GM19372 (cell line): ENCODE results near the gene GPR39.

Experiments
- ATAC-seq: cut with Tn5 transposase; IDR thresholded peaks from one replicate; pipeline ENCODE4 v1.9.1; 2021; ENCODE audit warnings: mild to moderate bottlenecking, low read depth, moderate library complexity; ENCODE audit not compliant: unreplicated experiment

GPR39 gene

DNA sequence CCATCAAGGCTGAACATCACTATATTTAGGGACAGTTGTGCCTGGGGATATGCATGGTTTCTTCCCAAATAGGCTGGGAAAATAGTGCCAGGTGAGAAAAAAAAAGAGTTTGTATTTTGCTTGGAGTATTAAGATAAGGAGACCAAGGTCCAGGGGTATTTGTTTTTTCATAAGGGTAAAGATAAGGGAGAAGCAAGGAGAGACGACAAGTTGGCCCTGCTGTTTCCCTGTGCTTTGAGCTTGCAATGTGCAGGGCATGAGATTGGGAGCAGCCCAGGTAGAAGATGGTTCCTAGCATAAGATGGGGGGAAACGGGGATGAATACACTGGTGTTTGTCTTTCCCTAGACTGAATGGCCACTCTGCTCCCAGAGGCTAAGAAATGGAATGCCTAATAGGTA lies 8.8 kb upstream of the GPR39 start:
- ATAC-seq, result no peak

DNA sequence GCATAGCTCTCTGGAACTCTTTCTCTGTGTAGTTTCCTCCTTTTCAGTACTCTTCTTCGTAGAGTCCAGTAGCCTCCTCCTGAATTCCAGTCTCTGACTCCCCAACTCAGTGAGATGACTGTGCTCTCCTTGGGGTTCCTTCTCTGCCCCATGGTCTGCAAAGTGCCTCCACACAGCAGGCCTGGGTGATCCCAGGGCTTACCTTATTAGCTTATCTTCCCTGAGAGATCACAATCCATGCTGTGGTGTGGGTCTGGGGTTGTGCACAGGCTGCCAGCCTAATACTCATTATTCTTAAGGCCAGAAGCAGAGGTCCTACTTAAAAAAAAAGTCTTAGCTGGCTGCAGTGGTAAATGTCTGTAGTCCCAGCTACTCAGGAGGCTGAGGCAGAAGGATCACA lies 4.6 kb upstream of the GPR39 start:
- ATAC-seq, result no peak

DNA sequence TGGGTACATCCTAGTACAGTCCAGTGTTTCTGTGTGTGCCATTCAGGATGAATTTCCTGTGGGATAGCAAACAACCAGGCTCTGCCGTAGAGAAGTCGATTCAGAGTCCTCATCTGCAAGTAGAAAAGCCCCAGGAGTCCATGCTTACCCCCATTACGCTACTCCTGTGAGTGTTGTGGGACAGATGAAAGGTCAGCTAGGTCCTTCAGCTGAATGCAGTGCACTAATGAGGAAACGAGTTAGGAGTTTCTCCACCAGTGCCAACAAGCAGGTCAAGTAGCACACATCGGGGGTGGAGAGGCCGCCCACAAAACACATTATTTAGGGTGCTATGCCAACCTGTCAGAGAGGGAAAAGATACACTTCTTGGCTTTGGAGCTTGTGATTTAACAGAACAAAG lies 2.5 kb upstream of the GPR39 start:
- no peak for ATAC-seq

DNA sequence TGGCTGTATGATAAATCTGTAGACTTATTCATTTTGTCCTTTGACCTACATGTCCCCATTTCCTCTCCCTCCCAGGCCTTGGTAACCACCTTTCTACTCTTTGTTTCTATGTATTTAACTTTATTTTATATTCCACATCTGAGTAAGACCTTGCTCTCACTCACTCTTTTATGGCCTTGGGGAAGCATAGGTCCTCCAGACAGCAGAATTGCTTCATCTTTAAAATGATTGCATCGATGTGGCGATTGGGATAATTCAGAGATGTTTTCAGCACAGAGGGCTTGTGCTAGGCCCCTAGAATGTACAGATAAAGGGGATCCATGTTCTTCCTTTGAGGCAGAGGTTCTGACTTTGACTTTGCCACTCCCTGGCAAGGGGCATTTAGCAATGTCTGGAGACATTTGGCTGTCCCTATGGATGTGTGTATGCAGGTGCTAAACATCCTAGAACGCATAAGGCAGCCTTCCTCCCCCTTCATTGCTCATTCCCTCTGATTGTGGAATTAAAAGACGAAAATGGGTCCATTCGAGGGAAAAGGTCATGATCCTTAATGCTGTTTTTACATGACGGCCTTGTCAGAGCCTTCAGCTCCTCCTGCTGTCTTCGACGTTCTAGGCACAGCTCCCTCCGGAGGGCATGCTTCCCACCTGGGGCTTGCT lies 1.2 kb upstream of the GPR39 start:
- no peak for ATAC-seq

DNA sequence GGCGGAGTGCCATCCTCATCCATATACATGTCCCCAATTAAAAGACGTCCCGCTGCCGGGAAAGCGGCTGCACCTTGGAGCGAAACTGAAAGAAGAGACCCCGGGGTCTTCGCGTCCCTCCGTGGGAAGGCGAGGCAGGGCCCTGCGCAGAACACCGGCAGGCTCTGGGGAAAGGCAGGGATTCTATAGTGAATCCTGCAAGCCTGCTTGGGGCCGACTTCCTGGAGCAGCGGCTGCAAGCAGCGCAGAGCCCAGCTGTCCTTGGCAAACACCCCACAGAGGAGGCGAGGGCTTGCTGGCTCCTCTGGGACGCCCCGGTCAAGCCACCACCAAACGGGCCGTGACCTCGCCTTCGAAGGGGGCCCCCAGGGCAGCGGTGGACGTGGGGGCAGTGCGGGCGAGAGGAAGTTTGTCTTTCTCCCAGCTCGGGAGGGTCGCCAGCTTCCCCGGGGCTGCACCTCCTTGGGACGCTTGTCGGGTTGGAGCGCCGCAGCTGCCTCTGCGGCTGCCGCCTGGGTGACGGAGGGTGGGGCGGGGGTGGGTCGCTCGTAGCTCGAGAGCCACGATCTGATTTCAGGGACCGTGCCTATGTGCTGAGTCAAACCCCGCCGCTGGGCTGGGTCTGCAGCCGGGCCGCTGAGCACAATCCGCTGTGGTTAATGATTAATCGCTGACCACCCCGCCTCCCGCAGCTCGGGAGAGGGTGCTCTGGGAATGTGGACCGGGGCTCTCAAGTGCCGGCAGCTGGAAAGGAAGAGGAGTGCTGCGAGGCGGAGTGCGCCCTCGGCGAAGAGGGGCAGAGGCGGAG lies 486 bp upstream of the GPR39 start:
- no peak for ATAC-seq

DNA sequence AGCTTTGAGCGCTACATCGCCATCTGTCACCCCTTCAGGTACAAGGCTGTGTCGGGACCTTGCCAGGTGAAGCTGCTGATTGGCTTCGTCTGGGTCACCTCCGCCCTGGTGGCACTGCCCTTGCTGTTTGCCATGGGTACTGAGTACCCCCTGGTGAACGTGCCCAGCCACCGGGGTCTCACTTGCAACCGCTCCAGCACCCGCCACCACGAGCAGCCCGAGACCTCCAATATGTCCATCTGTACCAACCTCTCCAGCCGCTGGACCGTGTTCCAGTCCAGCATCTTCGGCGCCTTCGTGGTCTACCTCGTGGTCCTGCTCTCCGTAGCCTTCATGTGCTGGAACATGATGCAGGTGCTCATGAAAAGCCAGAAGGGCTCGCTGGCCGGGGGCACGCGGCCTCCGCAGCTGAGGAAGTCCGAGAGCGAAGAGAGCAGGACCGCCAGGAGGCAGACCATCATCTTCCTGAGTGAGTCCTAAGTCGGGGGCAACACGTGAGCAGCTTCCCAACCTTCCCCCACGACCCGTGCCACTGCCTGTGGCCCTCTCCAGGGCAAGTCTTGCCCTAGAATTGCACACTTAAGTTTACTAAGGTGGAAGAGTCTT lies 928 bp downstream of the GPR39 start:
- no peak for ATAC-seq

DNA sequence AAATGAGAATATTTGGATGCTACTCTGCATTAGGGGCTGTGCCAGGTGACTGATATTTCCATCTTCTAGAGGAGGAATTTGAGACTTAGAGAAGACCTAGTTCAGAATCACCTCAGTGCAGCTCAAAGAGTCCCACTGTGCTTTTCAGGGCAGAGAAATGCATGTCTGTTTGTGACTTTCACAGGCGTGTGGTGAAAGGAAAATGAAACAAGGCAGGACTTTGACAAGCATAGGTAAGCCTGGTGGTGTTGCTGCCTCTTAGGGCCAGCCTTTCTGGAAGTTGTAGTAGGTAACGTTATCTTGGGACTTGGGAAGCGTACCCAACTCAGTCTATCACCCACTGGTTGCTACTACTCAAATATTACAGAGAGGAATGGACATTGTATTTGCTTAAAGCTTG lies 2.6 kb downstream of the GPR39 start:
- ATAC-seq, result no peak

DNA sequence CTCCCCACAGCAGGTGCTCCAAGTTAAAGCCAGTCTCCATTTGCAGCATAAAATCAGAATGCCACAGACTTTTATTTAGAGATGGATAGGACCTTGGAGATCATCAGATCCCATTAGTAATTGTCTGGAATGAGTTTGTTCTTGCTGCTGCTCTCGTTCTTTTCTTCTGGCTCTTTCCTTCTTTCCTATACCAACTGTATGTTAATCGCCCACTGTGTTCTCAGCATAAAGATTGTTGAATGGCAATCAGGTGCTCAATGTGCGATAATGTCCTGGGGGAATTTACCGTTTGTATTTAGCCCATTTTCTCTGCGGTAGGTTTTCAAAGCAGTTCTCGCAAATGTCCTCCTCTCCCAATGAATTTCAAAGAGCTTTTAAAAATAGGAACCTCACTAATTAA lies 3.3 kb downstream of the GPR39 start:
- no peak for ATAC-seq

DNA sequence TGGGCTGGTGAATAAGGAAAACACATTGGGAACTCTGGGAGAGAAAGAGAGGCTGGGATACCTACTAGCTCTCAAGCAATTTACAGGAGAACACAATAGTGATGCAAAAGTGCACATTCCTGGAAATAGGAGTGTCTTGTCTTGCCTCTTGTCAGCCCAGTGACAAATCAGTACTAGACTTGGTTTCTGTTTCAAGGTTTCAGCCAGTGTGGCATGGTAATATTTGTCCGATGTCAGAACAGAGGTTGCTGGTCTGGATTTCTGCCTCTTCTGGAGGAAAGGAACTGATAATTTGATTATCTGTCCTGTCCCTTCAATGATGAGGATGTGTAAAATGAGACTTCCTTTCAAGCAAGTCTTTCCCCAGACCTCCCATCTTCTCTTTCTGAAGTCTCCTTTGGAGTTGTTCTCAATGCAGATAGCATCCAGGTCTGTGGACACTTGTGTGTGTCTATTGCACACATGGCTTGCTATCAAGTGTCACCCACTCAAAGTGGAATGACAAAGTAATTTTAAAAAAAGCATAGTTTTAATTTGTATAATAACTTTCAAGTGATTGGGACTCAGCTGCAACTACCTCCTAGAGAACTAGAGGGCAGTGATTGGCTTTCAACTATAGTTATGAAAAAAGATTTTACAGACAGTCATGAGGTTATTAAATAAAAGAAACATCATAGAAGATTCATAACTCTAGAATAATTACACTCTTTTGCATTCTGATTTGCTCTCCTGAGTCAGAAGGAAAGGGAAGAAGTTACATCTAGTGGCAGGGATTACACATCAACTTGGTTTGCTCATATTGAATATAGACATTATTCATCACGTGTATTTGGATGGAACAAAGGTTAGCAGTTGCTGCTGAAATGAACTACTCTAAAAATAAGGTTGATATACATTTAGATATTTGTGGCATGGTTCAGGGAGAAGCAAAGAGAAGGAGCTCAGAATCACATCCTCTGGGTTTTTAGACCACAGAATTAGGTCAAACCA lies 4.5 kb downstream of the GPR39 start:
- ATAC-seq, result no peak

DNA sequence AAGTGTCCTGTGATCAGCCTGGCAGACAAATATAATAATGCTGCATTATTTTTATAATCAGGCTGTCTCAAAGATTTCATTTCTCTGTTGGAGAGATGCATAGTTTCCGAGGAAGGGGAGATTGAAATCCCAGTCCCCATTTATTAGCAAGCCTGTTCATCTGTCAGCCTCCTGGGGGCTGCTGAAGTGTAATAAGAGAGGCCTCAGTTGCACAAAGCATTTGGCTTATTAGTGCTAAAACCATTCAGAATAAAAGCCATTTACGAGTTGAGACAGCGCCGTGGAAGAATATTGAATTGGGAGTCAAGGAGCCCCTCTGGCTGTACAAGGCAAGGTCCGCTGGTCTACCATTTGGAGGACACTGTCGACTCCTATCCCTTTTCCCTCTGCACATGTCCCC lies 6.1 kb downstream of the GPR39 start:
- no peak for ATAC-seq

DNA sequence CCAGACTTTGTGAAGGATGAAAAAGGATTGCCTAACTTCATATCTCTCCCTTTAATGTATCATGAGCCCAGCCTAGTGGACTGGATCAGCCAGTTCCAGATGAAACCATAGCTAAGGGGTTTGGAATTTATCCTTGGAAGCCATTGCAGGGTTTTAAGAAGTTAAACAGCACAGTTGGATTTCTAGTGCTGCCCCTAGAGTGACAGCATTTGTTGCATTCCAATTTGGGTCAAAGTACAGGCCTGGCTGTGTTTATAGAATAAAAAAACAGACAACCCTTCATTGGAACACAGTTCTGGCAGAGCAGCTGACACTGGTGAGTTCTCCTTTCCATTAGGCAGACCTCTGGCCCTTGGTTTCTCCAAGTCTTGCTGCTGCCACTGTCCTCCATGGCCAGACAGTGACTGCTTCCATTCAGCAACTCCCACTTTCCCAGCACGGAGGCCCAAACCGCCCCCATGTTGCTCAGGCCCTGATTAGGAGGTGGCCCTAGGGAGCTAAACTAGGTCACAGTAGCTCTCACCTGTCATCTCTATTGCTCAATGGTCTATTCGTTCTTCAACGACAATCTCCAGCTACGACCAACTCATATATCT lies 8.0 kb downstream of the GPR39 start:
- no peak for ATAC-seq

DNA sequence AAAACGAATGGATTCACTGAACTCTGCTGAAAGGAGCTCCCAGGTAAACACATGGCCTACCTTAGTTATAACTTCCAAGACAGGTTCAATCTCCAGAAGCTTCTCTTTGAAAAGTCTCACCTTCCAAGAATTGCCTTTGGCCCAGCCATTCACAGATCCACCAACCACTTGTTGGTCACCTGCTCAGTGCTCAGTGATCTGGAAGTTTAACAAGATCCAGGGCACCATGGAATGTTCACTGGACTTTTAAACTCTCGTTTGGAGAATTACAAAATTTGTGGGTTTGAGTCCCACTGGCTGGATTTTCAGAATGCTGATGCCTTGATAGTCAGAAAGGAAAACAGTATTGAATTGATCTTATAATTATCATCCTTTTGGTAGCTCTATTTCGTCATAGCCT lies 9.4 kb downstream of the GPR39 start:
- no peak for ATAC-seq

DNA sequence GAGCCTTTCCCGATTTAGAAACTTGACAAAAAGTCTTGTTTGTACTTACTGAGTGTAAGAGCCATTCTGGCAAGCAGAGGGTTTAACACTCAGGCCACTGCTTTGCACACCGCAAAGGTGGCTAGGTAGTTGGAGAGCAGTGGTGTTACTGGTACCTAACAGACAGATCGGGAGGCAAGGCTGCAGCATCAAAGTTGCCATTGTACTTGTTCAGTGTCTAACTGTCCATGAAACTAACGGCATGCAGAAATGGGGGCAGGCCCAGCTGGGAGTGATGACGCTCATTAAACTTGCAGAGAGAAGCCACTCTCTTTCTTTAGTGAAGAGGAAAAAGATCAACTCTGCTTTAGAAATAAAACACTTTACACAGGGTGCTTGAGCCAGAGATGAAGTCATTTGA lies 10.1 kb downstream of the GPR39 start:
- ATAC-seq, result no peak

DNA sequence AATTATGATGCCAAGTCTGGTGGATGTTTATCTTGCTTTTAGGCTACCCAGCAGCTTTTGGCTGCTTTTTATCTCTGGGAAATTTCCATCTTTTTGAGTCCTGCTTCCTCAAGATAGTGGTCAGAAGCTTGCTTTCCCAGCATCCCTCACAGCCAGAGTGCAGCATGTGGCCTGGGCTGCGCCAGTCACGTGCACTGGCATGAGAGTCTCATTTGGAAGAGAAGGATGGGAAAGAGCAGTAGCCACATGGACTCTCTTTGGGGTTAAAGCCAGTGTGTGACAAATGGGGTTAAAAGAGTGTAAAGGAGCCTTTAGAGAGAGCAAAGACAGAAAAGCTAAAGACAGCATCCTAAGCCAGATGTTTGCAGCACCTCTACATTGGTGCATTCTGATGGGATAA lies 12.7 kb downstream of the GPR39 start:
- no peak for ATAC-seq

DNA sequence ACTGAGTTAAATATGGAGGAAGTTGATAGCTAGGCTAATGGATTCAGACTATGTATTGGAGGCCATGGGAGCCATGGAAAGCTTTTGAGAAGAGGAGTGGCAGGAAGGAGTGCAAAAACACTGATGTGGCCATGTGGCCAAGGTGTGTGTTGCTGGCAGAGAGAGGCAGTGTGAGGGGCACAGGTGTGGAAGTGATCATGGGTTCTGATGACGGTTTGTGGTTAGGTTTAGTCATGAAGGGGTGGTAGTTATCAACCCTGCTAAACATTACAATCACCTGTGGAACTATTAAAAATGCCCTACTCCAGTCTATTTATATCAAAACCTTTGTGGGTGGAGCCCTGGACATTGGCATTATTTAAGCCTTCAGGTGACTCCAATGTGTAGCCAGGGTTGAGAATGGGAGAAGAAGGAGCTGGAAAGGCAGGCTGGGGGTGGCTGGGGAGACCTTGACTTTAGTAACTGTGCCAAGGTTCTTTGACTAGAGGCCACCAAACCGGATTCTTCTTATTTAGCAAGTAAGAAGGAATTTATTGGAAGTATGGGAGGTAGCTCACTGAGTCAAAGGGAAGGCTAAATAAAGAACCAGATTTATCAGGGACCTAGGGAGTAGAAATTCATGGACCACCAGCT lies 13.5 kb downstream of the GPR39 start:
- ATAC-seq, result no peak

DNA sequence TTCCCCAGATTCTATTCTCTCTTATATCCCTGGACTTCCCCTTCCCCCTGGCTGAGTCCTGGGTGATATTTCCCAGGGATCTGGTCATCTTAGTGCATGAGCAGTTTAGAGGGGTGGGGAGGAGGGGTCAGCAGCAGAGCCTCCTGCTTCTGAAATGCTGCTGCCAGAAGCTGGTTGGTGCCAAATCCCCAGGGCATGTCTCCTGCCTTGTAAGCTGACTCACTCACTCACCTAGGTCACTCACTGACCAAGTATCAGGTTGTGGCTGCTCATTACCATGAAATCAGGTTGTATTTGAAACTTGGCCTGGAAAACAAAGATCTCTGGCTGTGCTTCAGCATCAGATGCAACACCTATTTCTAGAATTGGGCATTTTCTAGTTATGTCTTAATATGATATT lies 14.3 kb downstream of the GPR39 start:
- no peak for ATAC-seq

DNA sequence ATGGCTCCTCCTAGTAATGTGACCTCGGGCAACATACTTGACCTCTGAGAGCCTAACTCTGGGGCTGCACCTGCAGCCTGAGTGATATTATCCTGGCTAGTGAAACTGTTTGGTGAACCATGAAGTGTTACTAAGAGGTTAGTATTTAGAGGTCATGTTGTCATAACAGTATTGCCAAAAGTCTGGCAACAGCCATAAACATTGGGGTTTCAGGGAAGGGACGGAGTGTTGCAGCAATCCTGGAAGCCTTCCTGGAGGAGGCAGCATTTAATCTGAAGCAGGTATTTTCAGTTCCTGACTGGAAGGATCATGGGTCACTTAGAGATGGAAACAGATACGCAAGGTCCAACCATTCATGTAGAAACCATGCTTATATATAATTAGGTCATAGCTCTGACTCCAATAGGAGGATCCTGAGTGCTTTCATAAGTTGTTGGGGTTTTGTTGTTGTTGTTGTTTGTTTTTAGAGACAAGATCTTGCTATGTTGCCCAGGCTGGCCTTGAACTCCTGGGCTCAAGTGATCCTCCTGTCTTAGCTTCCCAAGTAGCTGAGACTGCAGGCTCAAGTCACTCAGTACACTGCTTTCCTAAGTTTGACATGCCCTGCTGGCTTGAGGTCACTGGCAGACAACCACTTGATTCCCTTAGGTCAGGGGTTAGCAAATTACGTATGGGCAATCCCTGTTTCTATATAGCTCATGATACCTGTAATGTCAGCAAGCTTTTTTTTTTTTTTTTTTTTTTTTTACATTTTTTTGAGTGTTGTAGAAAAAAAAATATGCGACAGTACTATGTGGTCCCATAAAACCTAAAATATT lies 21.5 kb downstream of the GPR39 start:
- no peak for ATAC-seq

DNA sequence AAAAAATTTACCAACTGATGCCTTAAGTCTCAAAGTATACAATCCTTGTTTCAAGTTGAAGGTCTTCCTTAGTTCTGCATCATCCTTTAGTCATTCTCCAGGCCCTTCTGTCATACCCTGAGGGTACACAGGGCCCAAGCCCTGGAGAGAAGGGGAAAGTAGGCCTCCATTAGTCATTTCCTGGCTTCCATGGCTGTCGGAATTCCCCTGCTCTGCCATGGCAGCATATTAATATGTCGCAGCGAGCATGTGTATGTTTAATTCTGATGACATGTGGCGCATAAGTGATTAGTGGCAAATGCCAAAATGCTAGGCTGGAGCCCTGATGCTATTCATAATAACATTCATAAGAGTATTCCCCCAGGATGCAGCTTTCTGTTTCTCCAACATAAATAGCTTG lies 22.1 kb downstream of the GPR39 start:
- no peak for ATAC-seq
